Upper lobe of left lung (tissue), 4 donors: ENCODE data around the gene SEC16B.

ENCODE experiments used
- POLR2A ChIP-seq, 4 donors: fragments of 450-650 bp; IDR thresholded peaks; one replicate each; pipeline ENCODE4 v1.5.1; 2016 to 2017; ENCODE audit warnings: antibody characterized with exemption in 4 of 4, mild to moderate bottlenecking in 2 of 4
- POLR2AphosphoS5 ChIP-seq, 2 donors: sonication (generic); formaldehyde crosslinking; IDR thresholded peaks; one replicate each; pipeline ENCODE4 v1.5.1; 2017; ENCODE audit warnings: antibody characterized with exemption in 2 of 2
- TF ChIP-seq, protein P1 (sequence below), 6 experiments: fragments of 450-650 bp in 4 of 6; fragments of 200-600 bp in 2 of 6; sonication (generic) in 2 of 6; IDR thresholded peaks; one replicate each; pipeline ENCODE4 v1.5.1; 2016 to 2019; ENCODE audit warnings: antibody characterized with exemption in 6 of 6

DNA sequence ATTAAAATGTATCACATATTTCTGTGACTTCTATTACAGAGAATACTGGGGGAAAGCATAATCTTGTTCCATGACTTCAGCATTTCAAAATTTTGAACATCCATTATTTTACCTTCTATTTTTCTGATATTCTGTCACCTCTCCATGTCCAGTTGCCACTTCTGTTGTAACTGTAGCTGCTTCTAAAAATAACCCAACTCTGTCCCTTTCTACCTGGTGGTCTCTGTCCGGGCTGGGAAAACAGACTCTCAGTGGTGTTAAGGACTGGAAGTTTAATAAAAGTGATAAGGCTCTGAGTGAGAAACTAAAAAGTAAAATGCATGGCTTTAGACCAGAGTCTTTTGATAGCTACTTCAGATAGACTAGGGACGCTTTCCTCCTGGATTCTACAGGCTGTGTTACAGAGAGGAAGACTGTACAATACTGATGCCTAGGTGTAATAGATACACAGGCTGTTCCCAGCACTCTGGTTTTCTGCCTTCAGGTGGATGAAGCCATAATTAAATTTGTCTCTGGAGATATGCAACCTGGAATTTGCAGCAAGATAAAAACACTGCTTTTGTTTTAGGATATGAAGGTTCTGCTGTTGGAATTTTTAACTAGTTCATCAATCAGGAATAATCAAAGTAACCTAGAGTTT lies 42.1 kb upstream of the SEC16B start:
- TF ChIP-seq POLR2AphosphoS5 (IDR thresholded peaks at IDR 0.05) (no peak), POLR2A (IDR thresholded peaks at IDR 0.05) (no peak)
- TF ChIP-seq, protein P1, sequence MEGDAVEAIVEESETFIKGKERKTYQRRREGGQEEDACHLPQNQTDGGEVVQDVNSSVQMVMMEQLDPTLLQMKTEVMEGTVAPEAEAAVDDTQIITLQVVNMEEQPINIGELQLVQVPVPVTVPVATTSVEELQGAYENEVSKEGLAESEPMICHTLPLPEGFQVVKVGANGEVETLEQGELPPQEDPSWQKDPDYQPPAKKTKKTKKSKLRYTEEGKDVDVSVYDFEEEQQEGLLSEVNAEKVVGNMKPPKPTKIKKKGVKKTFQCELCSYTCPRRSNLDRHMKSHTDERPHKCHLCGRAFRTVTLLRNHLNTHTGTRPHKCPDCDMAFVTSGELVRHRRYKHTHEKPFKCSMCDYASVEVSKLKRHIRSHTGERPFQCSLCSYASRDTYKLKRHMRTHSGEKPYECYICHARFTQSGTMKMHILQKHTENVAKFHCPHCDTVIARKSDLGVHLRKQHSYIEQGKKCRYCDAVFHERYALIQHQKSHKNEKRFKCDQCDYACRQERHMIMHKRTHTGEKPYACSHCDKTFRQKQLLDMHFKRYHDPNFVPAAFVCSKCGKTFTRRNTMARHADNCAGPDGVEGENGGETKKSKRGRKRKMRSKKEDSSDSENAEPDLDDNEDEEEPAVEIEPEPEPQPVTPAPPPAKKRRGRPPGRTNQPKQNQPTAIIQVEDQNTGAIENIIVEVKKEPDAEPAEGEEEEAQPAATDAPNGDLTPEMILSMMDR (IDR thresholded peaks at IDR 0.05): no peak
